GM21825 (cell line): ENCODE results near the gene ABCC12.

Experiments used
- ATAC-seq: cut with Tn5 transposase; IDR thresholded peaks from one replicate; pipeline ENCODE4 v1.9.1; 2021; ENCODE audit warnings: mild to moderate bottlenecking, moderate library complexity; ENCODE audit not compliant: unreplicated experiment

Gene ABCC12

DNA sequence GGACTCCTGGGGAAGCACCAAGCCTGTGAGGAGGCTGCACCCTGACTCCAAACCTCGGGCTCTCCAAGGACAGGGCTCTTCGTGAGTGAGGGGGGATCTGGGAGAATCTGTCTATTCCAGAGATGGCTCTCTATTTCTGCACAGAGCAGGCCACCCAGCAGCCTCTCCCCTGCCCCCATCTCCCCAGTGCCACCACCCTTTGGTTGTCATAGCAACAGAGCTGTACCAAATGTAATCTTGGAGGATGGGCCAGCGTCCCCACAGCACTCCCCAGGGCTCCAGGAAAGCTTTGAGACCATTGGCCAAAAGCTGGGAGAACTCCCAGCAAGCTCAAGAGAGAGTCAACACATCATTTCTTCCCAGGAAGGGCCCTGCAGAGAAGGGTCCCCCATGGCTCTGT lies 49.3 kb downstream of the ABCC12 start:
- ATAC-seq, result no peak
